Stimulated activated CD8-positive, alpha-beta memory T cell treated with anti-CD3 and anti-CD28 coated beads, Interleukin-2, amount 100 ng/mL, for 48 hours (primary cell): ENCODE data around the gene MAST3.

ENCODE experiments used
- DNase-seq, 2 donors: peaks; one replicate each; pipeline ENCODE4 v3.0.0-alpha.2; 2020; ENCODE audit warnings: low read depth in 2 of 2

The MAST3 gene

DNA sequence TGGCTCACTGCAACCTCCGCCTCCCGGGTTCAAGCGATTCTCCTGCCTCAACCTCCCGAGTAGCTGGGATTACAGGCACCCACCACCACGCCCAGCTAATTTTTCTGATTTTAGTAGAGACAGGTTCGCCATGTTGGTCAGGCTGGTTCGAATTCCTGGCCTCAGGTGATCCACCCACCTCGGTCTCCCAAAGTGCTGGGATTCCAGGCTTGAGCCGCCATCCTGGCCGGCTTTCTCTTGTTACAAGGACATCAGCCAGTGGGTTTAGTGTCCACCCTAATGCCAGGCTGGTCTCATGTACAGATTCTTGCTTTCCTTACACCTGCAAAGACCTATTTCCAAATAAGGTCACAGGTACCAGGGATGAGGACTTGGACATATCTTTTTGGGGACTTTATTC lies 62.2 kb downstream of the MAST3 start:
- no peak for DNase-seq

DNA sequence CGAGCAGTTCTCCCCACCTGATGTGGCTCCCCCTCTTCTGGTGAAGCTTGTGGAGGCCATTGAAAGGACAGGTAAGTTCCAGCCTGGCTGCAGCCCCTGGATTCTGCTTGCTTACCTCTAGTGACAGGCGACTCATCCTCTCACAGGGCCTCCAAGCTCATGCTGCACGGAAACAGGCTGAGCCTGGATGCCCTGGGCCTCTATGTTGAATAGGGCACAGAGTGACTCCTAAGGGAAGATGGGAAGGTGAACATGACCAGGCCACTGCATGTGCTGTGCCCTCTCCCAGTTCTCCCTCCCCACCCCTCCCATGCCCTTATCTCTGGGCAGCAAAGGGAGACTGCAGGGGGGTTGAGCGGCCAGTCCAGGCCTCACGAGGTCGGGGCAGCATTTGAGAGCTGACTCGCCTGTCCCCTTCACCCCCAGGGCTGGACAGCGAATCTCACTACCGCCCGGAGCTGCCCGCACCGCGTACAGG lies 63.0 kb downstream of the MAST3 start:
- no peak for DNase-seq

DNA sequence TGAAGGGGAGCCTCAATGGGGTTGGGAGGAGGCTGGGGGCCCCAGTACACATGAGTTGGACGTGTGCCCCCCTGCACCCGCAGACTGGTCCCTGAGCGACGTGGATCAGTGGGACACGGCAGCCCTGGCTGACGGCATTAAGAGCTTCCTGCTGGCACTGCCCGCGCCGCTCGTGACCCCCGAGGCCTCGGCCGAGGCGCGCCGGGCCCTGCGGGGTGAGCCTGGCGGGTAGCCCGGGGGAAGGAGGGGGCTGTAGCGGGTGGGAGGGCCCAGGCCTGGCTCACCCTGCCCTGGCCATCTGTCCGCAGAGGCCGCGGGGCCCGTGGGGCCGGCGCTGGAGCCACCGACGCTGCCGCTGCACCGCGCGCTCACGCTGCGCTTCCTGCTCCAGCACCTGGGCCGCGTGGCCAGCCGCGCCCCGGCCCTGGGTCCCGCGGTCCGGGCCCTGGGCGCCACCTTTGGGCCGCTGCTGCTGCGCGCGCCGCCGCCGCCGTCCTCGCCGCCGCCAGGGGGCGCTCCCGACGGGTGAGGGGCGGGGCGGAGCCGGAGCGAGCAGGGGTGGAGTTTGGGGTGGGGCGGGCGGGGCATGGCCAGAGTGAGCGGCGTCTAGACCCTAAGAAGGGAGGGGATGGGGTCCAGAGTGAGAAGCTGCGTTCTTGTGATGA lies 63.5 kb downstream of the MAST3 start:
- peak; percentile 62 to 81 for DNase-seq

GRCh38 chr19:18161636-18162002 lies 64.0 kb downstream of the MAST3 start:
- DNase-seq, result no peak

- DNase-seq, result no peak
Observed at GRCh38 chr19:18164072-18164471, 66.5 kb downstream of the MAST3 start.

- DNase-seq, result no peak
Observed at GRCh38 chr19:18165794-18166544, 68.4 kb downstream of the MAST3 start.

GRCh38 chr19:18167011-18167410 lies 69.4 kb downstream of the MAST3 start:
- no peak for DNase-seq

DNA sequence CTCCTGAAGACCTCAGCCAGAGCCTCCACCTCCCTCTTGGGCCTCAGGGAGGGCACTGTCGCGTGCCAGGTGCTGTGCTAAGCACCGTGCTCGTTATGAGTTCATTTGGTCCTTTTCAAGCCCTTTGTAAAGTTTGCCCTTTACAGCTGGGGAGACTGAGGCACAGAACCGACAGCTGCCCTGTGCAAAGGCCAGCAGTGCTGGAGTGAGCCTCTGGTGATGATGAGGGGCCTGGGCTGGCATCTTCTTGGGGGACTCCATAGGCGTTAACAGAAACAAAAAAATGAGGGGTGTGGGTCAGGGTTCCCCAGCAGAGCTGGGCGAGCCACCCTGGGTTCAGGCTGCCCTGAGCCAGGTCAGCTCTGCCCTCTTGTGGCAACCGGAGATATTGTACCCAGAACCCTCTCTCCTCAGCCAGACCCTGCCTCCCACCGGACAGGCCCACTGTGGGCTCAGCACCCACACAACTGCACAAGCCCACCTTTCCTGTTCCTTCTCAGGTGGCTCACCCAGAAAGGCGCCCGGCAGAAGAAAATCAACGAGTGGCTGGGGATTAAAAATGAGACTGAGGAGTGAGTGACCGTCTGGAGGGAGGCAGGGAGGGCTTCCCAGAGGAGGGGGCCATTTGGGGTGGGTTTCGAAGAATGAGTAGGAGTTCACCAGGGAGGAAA lies 70.5 kb downstream of the MAST3 start:
- peak in 1 of 2 donors; percentile 53 for DNase-seq

DNA sequence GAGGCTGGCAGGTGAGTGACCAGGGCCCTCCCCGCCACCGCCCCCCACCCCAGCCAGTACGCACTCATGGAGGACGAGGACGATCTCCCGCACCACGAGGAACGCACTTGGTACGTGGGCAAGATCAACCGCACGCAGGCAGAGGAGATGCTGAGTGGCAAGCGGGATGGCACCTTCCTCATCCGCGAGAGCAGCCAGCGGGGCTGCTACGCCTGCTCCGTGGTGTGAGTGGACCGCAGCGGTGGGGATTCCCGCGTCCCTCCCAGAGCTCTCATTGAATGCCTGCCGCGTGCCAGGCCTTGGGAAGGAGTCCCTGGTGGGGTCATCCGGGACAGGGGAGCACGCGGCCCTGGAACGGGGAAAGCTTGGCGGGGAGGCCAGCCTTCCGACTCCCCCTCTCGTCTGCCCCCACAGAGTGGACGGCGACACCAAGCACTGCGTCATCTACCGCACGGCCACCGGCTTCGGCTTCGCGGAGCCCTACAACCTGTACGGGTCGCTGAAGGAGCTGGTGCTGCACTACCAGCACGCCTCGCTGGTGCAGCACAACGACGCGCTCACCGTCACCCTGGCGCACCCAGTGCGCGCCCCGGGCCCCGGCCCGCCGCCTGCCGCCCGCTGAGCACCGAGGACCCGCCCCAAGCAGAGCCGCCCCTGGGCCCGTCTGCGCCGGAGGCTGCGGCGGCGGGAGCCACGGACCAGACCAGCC lies 71.2 kb downstream of the MAST3 start:
- no peak for DNase-seq

- no peak for DNase-seq
Observed at GRCh38 chr19:18170714-18171255, 73.2 kb downstream of the MAST3 start.

- DNase-seq, result no peak
Observed at GRCh38 chr19:18171605-18172327, 74.2 kb downstream of the MAST3 start.

DNA sequence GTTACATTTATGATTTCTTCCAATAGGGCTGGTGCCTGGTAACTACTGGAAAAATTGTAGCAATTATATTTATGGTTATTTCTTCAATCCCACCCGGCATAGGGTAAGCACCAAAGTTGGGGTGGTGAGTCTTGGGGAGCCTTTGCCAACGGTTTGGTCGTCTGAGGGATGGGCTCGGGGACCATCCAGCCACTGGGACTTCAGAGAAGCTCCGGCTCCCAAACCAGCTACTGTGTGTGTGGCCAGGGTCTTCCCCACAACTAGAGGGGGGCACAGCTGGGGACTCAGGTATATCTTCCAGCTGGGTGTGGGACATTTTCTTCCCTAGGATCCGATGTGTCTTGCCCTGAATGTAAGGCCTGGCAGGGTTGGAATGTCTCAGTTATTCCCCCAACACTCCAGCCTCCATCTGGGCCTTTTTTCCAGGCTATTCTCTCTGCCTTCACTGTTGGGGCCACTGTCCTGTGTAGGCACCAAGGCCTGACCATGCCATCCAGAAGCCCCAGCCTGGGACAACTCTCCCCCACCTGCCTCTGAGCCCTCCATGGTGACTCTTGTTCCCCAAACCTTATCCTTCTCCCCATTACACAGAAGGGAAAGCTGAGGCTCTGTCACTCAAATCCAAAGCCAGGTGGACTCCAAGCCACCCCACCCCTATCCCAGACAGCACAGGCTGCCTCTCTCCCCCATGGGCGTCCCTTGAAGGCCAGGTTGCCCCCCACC lies 74.9 kb downstream of the MAST3 start:
- DNase-seq, result no peak

- DNase-seq, result no peak
Observed at GRCh38 chr19:18173054-18173571, 75.5 kb downstream of the MAST3 start.

- DNase-seq, result peak; percentile 49 to 53
Observed at GRCh38 chr19:18173572-18174288, 76.2 kb downstream of the MAST3 start, which contains the start of gene IFI30. TSS of gene IFI30 (plus strand) at chr19:18173813. CDS start at chr19:18173842, 29 bp downstream.

DNA sequence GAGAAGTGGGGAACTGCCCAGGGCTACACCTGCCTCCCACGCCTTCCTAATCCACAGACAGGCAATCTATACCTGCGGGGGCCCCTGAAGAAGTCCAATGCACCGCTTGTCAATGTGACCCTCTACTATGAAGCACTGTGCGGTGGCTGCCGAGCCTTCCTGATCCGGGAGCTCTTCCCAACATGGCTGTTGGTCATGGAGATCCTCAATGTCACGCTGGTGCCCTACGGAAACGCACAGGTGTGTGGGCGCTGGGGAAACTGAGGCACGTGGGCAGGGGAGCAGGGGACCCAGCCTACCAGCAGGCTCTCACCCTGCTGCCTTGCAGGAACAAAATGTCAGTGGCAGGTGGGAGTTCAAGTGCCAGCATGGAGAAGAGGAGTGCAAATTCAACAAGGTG lies 77.4 kb downstream of the MAST3 start:
- DNase-seq, result no peak

DNA sequence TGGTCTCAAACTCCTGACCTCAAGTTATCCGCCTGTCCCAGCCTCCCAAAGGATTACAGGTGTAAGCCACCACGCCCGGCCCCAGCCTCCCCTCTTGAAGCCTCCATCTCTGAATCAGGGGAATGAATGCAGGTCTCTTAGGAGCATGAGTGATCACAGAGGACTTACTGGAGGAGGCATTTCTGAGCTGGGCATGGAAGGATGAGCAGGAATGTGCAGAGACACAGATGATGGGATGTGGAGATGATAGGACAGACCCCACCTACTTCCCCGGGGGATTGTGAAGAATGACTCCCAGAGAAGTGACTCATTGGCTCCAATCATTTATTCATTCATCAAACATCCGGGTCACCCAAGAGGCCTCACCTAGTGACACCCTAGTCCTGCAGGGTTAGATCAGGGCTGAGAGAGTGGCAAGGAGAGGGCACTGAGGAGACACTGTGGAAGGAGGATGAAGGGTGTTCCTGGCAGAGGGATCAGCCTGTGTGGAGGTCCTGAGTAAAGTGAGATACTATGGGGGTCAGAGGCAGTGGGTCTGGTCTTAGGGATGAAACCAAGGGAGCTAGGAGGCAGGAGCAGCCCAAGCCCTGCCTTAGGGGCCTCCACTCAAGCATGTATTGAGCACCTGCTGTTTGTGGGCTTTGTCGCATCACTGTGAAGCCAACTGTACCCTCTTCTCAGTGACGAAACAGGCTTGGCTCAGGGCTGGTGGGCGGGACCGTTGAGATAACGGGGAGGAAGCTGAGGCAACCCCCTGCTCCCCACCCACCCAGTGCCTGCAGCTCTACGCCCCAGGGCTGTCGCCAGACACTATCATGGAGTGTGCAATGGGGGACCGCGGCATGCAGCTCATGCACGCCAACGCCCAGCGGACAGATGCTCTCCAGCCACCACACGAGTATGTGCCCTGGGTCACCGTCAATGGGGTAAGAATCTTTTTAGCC lies 79.1 kb downstream of the MAST3 start:
- no peak for DNase-seq

- DNase-seq, result no peak
Observed at GRCh38 chr19:18179957-18180356, 82.4 kb downstream of the MAST3 start.

DNA sequence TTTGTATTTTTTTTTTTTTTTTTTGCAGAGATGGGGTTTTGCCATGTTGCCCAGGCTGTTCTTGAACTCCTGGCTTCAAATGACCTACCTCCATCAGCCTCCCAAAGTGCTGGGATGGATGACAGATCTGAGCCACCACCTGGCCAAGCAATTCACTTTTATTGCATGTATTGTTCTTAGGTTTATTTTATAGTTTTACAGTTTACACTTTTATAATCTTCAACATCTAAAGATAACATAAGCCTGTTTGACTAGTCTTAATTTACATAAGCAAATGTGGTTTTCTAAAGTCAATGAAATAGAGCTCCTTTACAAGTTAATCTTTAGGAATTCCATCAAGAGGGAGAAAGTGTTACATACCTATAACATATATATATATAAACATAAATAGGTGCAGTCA lies 86.0 kb downstream of the MAST3 start:
- no peak for DNase-seq
